IMR-90 (cell line): ENCODE results near the gene HOXA10.

Experiments
- CEBPB ChIP-seq: IDR thresholded peaks from 2 replicates; pipeline ENCODE4 v1.6.1; 2012; ENCODE audit warnings: low read depth, low read length, improper control_type of control experiment
- CHD1 ChIP-seq: IDR thresholded peaks from 2 replicates; pipeline ENCODE4 v1.6.1; 2012; ENCODE audit warnings: low read depth, low read length, improper control_type of control experiment
- MAFK ChIP-seq: IDR thresholded peaks from 2 replicates; pipeline ENCODE4 v1.6.1; 2012; ENCODE audit warnings: low read depth, low read length, improper control_type of control experiment
- MAZ ChIP-seq: IDR thresholded peaks from 2 replicates; pipeline ENCODE4 v1.6.1; 2012; ENCODE audit warnings: low read depth, mild to moderate bottlenecking, low read length, improper control_type of control experiment, moderate library complexity, borderline replicate concordance
- POLR2A ChIP-seq: IDR thresholded peaks from 2 replicates; pipeline ENCODE4 v1.6.1; 2012; ENCODE audit warnings: mild to moderate bottlenecking, low read depth, low read length
- RCOR1 ChIP-seq: IDR thresholded peaks from 2 replicates; pipeline ENCODE4 v1.6.1; 2012; ENCODE audit warnings: mild to moderate bottlenecking, low read length, improper control_type of control experiment; ENCODE audit not compliant: insufficient replicate concordance
- RFX5 ChIP-seq: IDR thresholded peaks from 2 replicates; pipeline ENCODE4 v1.8.0; 2012; ENCODE audit warnings: low read depth, mild to moderate bottlenecking, low read length, moderate library complexity
- SMC3 ChIP-seq: fragments of 150-350 bp; IDR thresholded peaks from 2 replicates; pipeline ENCODE4 v1.6.1; 2016; ENCODE audit warnings: low read depth, mild to moderate bottlenecking, antibody characterized with exemption, low read length, moderate library complexity
- TF ChIP-seq, protein P1 (sequence below): conservative IDR thresholded peaks from 2 replicates; pipeline ENCODE4 v1.5.1; 2012; ENCODE audit warnings: mild to moderate bottlenecking, low read depth, low read length, improper control_type of control experiment
- TF ChIP-seq, protein P2 (sequence below): fragments of 150-350 bp; IDR thresholded peaks from 2 replicates; pipeline ENCODE4 v1.6.1; 2016; ENCODE audit warnings: low read depth, mild to moderate bottlenecking, low read length, moderate library complexity, borderline replicate concordance

DNA sequence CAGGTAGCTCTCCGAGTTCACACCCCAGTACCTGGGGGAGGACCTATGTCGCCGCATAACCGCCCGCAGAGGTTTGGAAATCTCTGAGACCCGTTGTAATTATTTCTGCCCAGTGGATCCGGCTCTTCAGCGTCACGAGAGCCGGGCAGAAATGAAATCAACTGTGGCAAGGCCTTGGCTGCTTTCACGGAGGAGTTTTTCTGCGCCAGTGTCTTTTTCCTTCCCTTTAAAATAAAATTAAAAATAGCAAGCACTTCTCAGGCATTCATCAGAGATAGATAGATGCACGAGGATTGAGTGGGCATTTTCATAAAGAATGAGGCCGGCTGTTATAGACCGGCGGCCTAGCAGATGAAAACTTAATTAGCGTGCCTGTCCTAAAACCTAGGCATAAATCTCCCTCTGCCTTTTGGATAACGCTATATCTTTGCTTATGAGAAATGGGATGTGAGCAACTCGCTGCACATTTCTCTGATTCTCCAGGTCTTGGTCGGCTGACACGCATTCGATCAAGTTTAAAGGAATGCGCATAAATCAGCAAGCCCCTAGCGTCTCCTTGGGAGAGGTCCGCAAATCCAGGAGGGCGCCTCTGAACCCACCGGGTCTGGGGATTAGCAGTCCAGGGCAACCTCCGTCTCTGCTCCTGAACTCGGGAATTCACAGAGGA lies 19.3 kb upstream of the HOXA10 start:
- TF ChIP-seq, protein P1, sequence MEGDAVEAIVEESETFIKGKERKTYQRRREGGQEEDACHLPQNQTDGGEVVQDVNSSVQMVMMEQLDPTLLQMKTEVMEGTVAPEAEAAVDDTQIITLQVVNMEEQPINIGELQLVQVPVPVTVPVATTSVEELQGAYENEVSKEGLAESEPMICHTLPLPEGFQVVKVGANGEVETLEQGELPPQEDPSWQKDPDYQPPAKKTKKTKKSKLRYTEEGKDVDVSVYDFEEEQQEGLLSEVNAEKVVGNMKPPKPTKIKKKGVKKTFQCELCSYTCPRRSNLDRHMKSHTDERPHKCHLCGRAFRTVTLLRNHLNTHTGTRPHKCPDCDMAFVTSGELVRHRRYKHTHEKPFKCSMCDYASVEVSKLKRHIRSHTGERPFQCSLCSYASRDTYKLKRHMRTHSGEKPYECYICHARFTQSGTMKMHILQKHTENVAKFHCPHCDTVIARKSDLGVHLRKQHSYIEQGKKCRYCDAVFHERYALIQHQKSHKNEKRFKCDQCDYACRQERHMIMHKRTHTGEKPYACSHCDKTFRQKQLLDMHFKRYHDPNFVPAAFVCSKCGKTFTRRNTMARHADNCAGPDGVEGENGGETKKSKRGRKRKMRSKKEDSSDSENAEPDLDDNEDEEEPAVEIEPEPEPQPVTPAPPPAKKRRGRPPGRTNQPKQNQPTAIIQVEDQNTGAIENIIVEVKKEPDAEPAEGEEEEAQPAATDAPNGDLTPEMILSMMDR = no peak
- TF ChIP-seq RFX5 (no peak), MAZ (no peak), POLR2A (no peak), RCOR1 (no peak), MAFK (no peak), SMC3 (no peak), CEBPB (no peak), CHD1 (no peak)
- TF ChIP-seq, protein P2, sequence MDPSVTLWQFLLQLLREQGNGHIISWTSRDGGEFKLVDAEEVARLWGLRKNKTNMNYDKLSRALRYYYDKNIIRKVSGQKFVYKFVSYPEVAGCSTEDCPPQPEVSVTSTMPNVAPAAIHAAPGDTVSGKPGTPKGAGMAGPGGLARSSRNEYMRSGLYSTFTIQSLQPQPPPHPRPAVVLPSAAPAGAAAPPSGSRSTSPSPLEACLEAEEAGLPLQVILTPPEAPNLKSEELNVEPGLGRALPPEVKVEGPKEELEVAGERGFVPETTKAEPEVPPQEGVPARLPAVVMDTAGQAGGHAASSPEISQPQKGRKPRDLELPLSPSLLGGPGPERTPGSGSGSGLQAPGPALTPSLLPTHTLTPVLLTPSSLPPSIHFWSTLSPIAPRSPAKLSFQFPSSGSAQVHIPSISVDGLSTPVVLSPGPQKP = no peak
